ENCODE results near the gene TTC28.

GRCh38 chr22:28283068-28283654, 396.5 kb downstream of the TTC28 start:
- TF ChIP-seq YY1 (IDR thresholded peaks at IDR 0.05; ENCODE audit: insufficient read depth, insufficient read length) (no peak), ZNF274 (IDR thresholded peaks at IDR 0.05; ENCODE audit: low read depth, low read length) (no peak)
